Esophagus muscularis mucosa (tissue), 4 donors: ENCODE measurements around the gene KRT73. TPM values are rescaled to one million over a fixed set of nuclear protein-coding genes. Genes with fewer than 3 reads are reported as not detected.
A peak's percentile ranks its signal among the peaks of the same experiment; 100 is the strongest.

ENCODE experiments used
- DNase-seq: peaks from one replicate; pipeline ENCODE4 v3.0.0-alpha.2; 2017; ENCODE audit errors: extremely low spot score
- H3K27ac ChIP-seq, 4 donors: fragments of 200-600 bp; sonication (generic); replicated peaks in 1 of 4; 1 replicate in 3 of 4; 2 replicates in 1 of 4; pipeline ENCODE4 v1.5.1; 2016 to 2019; ENCODE audit warnings: mild to moderate bottlenecking in 1 of 4
- H3K27me3 ChIP-seq, 4 donors: fragments of 200-600 bp; sonication (generic); one replicate each; pipeline versions ENCODE4 v1.5.1 to v1.6.0; 2016 to 2019
- H3K36me3 ChIP-seq, 4 donors: fragments of 200-600 bp; sonication (generic); one replicate each; pipeline ENCODE4 v1.5.1; 2016 to 2019
- H3K4me1 ChIP-seq, 4 donors: fragments of 200-600 bp; sonication (generic); one replicate each; pipeline ENCODE4 v1.5.1; 2016 to 2019
- H3K4me3 ChIP-seq, 4 donors: fragments of 200-600 bp; sonication (generic); 1 replicate in 2 of 4; 2 replicates in 2 of 4; pipeline ENCODE4 v1.5.1; 2016 to 2019; ENCODE audit warnings: mild to moderate bottlenecking in 4 of 4, moderate library complexity in 1 of 4
- H3K9me3 ChIP-seq, 4 donors: fragments of 200-600 bp; sonication (generic); 1 replicate in 3 of 4; 2 replicates in 1 of 4; pipeline ENCODE4 v1.5.1; 2016 to 2019
- EP300 ChIP-seq: sonication (generic); formaldehyde crosslinking; IDR thresholded peaks from one replicate; pipeline ENCODE4 v1.6.1; 2017; ENCODE audit warnings: antibody characterized with exemption
- POLR2A ChIP-seq: fragments of 450-650 bp; IDR thresholded peaks from one replicate; pipeline ENCODE4 v1.6.1; 2017; ENCODE audit warnings: antibody characterized with exemption, moderate library complexity, mild to moderate bottlenecking, low read depth
- POLR2AphosphoS5 ChIP-seq, 2 donors: sonication (generic); formaldehyde crosslinking; IDR thresholded peaks; one replicate each; pipeline ENCODE4 v1.6.1; 2017; ENCODE audit warnings: antibody characterized with exemption in 2 of 2
- WGBS: methylation state at CpG from one replicate; pipeline ENCODE4 v1.1.5; 2018; 5-methylcytosine and 5-hydroxymethylcytosine counted together
- intact Hi-C: fragments of 100-400 bp; cut with DNase I; formaldehyde crosslinking; loops from one replicate; pipeline ENCODE4 v1.15.1; 2023
- total RNA-seq, 4 donors: library from RNA; depleted of rRNA; stranded (reverse); fragments of >200 nt; gene quantifications; one replicate each; pipeline versions ENCODE4 v1.1.0 to v1.2.1, GENCODE V29; 2016
- TF ChIP-seq, protein P1 (sequence below), 3 experiments: fragments of 200-600 bp in 2 of 3; fragments of 450-650 bp in 1 of 3; sonication (generic) in 2 of 3; IDR thresholded peaks; one replicate each; pipeline ENCODE4 v1.5.1; 2017 to 2019; ENCODE audit warnings: antibody characterized with exemption in 3 of 3, mild to moderate bottlenecking in 2 of 3, moderate library complexity in 1 of 3

The KRT73 gene
- total RNA-seq, 4 donors from 2014 or later = not detected

GRCh38 chr12:52636592-52637258 lies 18.4 kb upstream of the KRT73 start:
- WGBS = 82% methylated on average over 5 of the region's 5 CpGs
- intact Hi-C loops = no loop called here
- Histone ChIP-seq H3K9me3 (no peaks in the 10 kb centered on the region), H3K4me3 (no peak overlapping the region), H3K36me3 (no peaks in the 10 kb centered on the region), H3K4me1 (peaks cover 0 to 19% (median 14%) of the 10 kb centered on the region in 4 donors), H3K27me3 (peaks cover 0 to 6% (median 0%) of the 10 kb centered on the region in 4 donors), H3K27ac (no peak overlapping the region)
- TF ChIP-seq POLR2AphosphoS5 (IDR thresholded peaks at IDR 0.05) (no peak), EP300 (no peak), POLR2A (no peak)
- TF ChIP-seq, protein P1, sequence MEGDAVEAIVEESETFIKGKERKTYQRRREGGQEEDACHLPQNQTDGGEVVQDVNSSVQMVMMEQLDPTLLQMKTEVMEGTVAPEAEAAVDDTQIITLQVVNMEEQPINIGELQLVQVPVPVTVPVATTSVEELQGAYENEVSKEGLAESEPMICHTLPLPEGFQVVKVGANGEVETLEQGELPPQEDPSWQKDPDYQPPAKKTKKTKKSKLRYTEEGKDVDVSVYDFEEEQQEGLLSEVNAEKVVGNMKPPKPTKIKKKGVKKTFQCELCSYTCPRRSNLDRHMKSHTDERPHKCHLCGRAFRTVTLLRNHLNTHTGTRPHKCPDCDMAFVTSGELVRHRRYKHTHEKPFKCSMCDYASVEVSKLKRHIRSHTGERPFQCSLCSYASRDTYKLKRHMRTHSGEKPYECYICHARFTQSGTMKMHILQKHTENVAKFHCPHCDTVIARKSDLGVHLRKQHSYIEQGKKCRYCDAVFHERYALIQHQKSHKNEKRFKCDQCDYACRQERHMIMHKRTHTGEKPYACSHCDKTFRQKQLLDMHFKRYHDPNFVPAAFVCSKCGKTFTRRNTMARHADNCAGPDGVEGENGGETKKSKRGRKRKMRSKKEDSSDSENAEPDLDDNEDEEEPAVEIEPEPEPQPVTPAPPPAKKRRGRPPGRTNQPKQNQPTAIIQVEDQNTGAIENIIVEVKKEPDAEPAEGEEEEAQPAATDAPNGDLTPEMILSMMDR (IDR thresholded peaks at IDR 0.05) = no peak
- DNase-seq = peak; percentile 50

GRCh38 chr12:52636189-52636588 lies 17.8 kb upstream of the KRT73 start:
- no peak for DNase-seq
- no peak overlapping the region for H3K4me3 ChIP-seq
- H3K36me3 ChIP-seq = no peaks in the 10 kb centered on the region
- no peaks in the 10 kb centered on the region for H3K9me3 ChIP-seq
- H3K27me3 ChIP-seq = peaks cover 0 to 2% (median 0%) of the 10 kb centered on the region in 4 donors
- TF ChIP-seq EP300 (no peak), POLR2A (no peak), POLR2AphosphoS5 (IDR thresholded peaks at IDR 0.05) (no peak)
- TF ChIP-seq, protein P1 (IDR thresholded peaks at IDR 0.05) = no peak
- 74% methylated on average over 6 of the region's 6 CpGs for WGBS
- H3K27ac ChIP-seq = no peak overlapping the region
- intact Hi-C loops = no loop called here
- H3K4me1 ChIP-seq = peaks cover 0 to 19% (median 14%) of the 10 kb centered on the region in 4 donors

- H3K4me1 ChIP-seq = peaks cover 0 to 19% (median 14%) of the 10 kb centered on the region in 4 donors
- no peak for DNase-seq
- TF ChIP-seq, protein P1 (IDR thresholded peaks at IDR 0.05) = no peak
- TF ChIP-seq POLR2AphosphoS5 (IDR thresholded peaks at IDR 0.05) = peak; percentile 7 to 53
- TF ChIP-seq EP300 = no peak
- no peaks in the 10 kb centered on the region for H3K36me3 ChIP-seq
- no peak overlapping the region for H3K27ac ChIP-seq
- intact Hi-C loops = no loop called here
- no peaks in the 10 kb centered on the region for H3K27me3 ChIP-seq
- no peaks in the 10 kb centered on the region for H3K9me3 ChIP-seq
- 46% methylated on average over 7 of the region's 7 CpGs for WGBS
- H3K4me3 ChIP-seq = no peak overlapping the region
Measured at GRCh38 chr12:52634266-52635056, 16.1 kb upstream of the KRT73 start.

- intact Hi-C loops = no loop called here
- Histone ChIP-seq H3K9me3 (no peaks in the 10 kb centered on the region), H3K4me3 (no peak overlapping the region), H3K36me3 (no peaks in the 10 kb centered on the region), H3K4me1 (peaks cover 0 to 19% (median 14%) of the 10 kb centered on the region in 4 donors), H3K27me3 (no peaks in the 10 kb centered on the region), H3K27ac (no peak overlapping the region)
- 52% methylated on average over 4 of the region's 4 CpGs for WGBS
- DNase-seq = no peak
- TF ChIP-seq POLR2AphosphoS5 (IDR thresholded peaks at IDR 0.05) = no peak
- no peak for TF ChIP-seq POLR2A
- TF ChIP-seq EP300 = no peak
- TF ChIP-seq, protein P1 (IDR thresholded peaks at IDR 0.05) = no peak
Measured at GRCh38 chr12:52633383-52633782, 15.0 kb upstream of the KRT73 start.
